Right lobe of liver (tissue), 6 donors: ENCODE data around the gene RBP3. TPM values are rescaled to one million over a fixed set of nuclear protein-coding genes. Genes with fewer than 3 reads are reported as not detected.

Source experiments
- ATAC-seq, 4 donors: fragments of 200-7000 bp; cut with Tn5 transposase; one replicate each; pipeline ENCODE4 v1.9.1; 2020; ENCODE audit warnings: mild to moderate bottlenecking in 4 of 4, moderate library complexity in 4 of 4
- DNase-seq, 3 donors: peaks; one replicate each; pipeline ENCODE4 v3.0.0-alpha.2; 2020
- H3K27ac ChIP-seq, 3 donors: fragments of 200-600 bp; one replicate each; pipeline ENCODE4 v1.8.0; 2022
- H3K27me3 ChIP-seq, 2 donors: fragments of 200-600 bp; one replicate each; pipeline ENCODE4 v1.8.0; 2022
- H3K36me3 ChIP-seq, 4 donors: fragments of 200-600 bp; sonication (generic) in 1 of 4; one replicate each; pipeline versions ENCODE4 v1.5.1 to v1.8.0; 2017 to 2022; ENCODE audit warnings: control low read depth in 1 of 4
- H3K4me1 ChIP-seq, 4 donors: fragments of 200-600 bp; sonication (generic) in 1 of 4; one replicate each; pipeline versions ENCODE4 v1.5.1 to v1.8.0; 2017 to 2022; ENCODE audit warnings: control low read depth in 1 of 4
- H3K4me3 ChIP-seq, 3 donors: fragments of 200-600 bp; one replicate each; pipeline ENCODE4 v1.8.0; 2022
- H3K9me3 ChIP-seq, 4 donors: fragments of 200-600 bp; sonication (generic) in 1 of 4; one replicate each; pipeline versions ENCODE4 v1.5.1 to v1.8.0; 2017 to 2022; ENCODE audit warnings: control low read depth in 1 of 4
- POLR2A ChIP-seq: fragments of 450-650 bp; IDR thresholded peaks from one replicate; pipeline ENCODE4 v1.6.1; 2017; ENCODE audit warnings: antibody characterized with exemption, mild to moderate bottlenecking
- WGBS: methylation state at CpG from one replicate; pipeline ENCODE4 v1.1.6; 2018; ENCODE audit warnings: low coverage, low lambda C conversion rate; ENCODE audit not compliant: insufficient coverage; ENCODE audit errors: missing lambda C conversion rate; 5-methylcytosine and 5-hydroxymethylcytosine counted together
- intact Hi-C, 2 donors: fragments of 100-400 bp; cut with DNase I; formaldehyde crosslinking; loops; one replicate each; pipeline versions ENCODE4 v1.11.2 to v1.14.1; 2022
- total RNA-seq, 6 experiments: library from RNA; depleted of rRNA in 2 of 6; stranded (reverse); fragments of >200 nt in 2 of 6; fragmentation: NEBNext Ultra II Directional in 3 of 6; extraction: Animal tissue kit (Norgen Biotek cat#: 25700) in 3 of 6; gene quantifications; one replicate each; pipeline versions ENCODE4 v1.1.0 to v1.2.4, GENCODE V29; 2016 to 2023
- TF ChIP-seq, protein P1 (sequence below), 4 donors: fragments of 200-600 bp in 3 of 4; fragments of 450-650 bp in 1 of 4; IDR thresholded peaks; one replicate each; pipeline versions ENCODE4 v1.5.1 to v1.8.0; 2016 to 2022; ENCODE audit warnings: antibody characterized with exemption in 4 of 4, mild to moderate bottlenecking in 2 of 4
- donor health status: DM: no; HTN: yes; CAD: no.
- donor health status: DM: no; HTN: no; CAD: no.
- donor health status: DM: no; HTN: no; CAD: no.
- donor health status: DM: no; HTN: yes; CAD: no.
- donor health status: DM: no; HTN: yes; CAD: no.

The RBP3 gene
- total RNA-seq, 6 experiments from 2014 or later, result not detected

DNA sequence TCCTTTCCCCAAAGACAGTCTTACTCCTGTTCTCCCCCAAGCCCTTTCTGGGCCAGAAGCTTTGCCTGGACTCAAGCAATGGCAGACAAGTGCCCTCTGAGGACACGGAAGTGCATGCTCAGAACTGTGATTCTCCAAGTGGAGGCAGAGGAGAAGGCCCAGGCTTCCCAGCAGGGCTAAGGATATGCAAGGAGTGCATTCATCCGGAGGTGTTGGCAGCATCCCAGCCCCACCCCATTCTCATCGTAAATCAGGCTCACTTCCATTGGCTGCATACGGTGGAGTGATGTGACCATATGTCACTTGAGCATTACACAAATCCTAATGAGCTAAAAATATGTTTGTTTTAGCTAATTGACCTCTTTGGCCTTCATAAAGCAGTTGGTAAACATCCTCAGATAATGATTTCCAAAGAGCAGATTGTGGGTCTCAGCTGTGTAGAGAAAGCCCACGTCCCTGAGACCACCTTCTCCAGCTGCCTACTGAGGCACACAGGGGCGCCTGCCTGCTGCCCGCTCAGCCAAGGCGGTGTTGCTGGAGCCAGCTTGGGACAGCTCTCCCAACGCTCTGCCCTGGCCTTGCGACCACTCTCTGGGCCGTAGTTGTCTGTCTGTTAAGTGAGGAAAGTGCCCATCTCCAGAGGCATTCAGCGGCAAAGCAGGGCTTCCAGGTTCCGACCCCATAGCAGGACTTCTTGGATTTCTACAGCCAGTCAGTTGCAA, 1.4 kb upstream of the RBP3 start:
- 39% methylated on average over 5 of the region's 13 CpGs for WGBS
- Histone ChIP-seq H3K4me1 (no peaks in the 10 kb centered on the region), H3K36me3 (no peaks in the 10 kb centered on the region), H3K4me3 (no peak overlapping the region), H3K9me3 (no peaks in the 10 kb centered on the region), H3K27me3 (no peaks in the 10 kb centered on the region), H3K27ac (no peak overlapping the region)
- intact Hi-C loops, result no loop called here
- TF ChIP-seq, protein P1, sequence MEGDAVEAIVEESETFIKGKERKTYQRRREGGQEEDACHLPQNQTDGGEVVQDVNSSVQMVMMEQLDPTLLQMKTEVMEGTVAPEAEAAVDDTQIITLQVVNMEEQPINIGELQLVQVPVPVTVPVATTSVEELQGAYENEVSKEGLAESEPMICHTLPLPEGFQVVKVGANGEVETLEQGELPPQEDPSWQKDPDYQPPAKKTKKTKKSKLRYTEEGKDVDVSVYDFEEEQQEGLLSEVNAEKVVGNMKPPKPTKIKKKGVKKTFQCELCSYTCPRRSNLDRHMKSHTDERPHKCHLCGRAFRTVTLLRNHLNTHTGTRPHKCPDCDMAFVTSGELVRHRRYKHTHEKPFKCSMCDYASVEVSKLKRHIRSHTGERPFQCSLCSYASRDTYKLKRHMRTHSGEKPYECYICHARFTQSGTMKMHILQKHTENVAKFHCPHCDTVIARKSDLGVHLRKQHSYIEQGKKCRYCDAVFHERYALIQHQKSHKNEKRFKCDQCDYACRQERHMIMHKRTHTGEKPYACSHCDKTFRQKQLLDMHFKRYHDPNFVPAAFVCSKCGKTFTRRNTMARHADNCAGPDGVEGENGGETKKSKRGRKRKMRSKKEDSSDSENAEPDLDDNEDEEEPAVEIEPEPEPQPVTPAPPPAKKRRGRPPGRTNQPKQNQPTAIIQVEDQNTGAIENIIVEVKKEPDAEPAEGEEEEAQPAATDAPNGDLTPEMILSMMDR (IDR thresholded peaks at IDR 0.05), result no peak
- no peak for TF ChIP-seq POLR2A
- DNase-seq (peak in 1 of 3 donors; percentile 26), ATAC-seq (no peak)

DNA sequence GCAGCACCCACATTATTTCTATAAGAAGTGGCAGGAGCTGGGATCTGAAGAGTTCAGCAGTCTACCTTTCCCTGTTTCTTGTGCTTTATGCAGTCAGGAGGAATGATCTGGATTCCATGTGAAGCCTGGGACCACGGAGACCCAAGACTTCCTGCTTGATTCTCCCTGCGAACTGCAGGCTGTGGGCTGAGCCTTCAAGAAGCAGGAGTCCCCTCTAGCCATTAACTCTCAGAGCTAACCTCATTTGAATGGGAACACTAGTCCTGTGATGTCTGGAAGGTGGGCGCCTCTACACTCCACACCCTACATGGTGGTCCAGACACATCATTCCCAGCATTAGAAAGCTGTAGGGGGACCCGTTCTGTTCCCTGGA, 874 bp upstream of the RBP3 start:
- 70% methylated on average over 4 of the region's 4 CpGs for WGBS
- H3K9me3 ChIP-seq, result no peaks in the 10 kb centered on the region
- intact Hi-C loops, result no loop called here
- H3K4me3 ChIP-seq, result no peak overlapping the region
- H3K27me3 ChIP-seq, result no peaks in the 10 kb centered on the region
- H3K27ac ChIP-seq, result no peak overlapping the region
- no peaks in the 10 kb centered on the region for H3K36me3 ChIP-seq
- DNase-seq, result no peak
- no peak for ATAC-seq
- H3K4me1 ChIP-seq, result no peaks in the 10 kb centered on the region
- TF ChIP-seq, protein P1 (IDR thresholded peaks at IDR 0.05), result no peak
- no peak for TF ChIP-seq POLR2A

DNA sequence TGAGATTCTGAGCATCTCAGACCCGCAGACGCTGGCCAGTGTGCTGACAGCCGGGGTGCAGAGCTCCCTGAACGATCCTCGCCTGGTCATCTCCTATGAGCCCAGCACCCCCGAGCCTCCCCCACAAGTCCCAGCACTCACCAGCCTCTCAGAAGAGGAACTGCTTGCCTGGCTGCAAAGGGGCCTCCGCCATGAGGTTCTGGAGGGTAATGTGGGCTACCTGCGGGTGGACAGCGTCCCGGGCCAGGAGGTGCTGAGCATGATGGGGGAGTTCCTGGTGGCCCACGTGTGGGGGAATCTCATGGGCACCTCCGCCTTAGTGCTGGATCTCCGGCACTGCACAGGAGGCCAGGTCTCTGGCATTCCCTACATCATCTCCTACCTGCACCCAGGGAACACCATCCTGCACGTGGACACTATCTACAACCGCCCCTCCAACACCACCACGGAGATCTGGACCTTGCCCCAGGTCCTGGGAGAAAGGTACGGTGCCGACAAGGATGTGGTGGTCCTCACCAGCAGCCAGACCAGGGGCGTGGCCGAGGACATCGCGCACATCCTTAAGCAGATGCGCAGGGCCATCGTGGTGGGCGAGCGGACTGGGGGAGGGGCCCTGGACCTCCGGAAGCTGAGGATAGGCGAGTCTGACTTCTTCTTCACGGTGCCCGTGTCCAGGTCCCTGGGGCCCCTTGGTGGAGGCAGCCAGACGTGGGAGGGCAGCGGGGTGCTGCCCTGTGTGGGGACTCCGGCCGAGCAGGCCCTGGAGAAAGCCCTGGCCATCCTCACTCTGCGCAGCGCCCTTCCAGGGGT, 703 bp downstream of the RBP3 start:
- Histone ChIP-seq H3K4me3 (no peak overlapping the region), H3K9me3 (no peaks in the 10 kb centered on the region), H3K4me1 (no peaks in the 10 kb centered on the region), H3K36me3 (no peaks in the 10 kb centered on the region), H3K27me3 (no peaks in the 10 kb centered on the region), H3K27ac (no peak overlapping the region)
- intact Hi-C loops, result no loop called here
- TF ChIP-seq, protein P1 (IDR thresholded peaks at IDR 0.05), result no peak
- no peak for TF ChIP-seq POLR2A
- DNase-seq, result no peak
- no peak for ATAC-seq
- no CpG with 5 or more reads among the region's 36 CpGs for WGBS

DNA sequence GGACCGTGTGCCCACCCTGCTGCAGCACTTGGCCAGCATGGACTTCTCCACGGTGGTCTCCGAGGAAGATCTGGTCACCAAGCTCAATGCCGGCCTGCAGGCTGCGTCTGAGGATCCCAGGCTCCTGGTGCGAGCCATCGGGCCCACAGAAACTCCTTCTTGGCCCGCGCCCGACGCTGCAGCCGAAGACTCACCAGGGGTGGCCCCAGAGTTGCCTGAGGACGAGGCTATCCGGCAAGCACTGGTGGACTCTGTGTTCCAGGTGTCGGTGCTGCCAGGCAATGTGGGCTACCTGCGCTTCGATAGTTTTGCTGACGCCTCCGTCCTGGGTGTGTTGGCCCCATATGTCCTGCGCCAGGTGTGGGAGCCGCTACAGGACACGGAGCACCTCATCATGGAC, 1.4 kb downstream of the RBP3 start:
- no peaks in the 10 kb centered on the region for H3K9me3 ChIP-seq
- no CpG with 5 or more reads among the region's 22 CpGs for WGBS
- no peak overlapping the region for H3K4me3 ChIP-seq
- intact Hi-C loops, result no loop called here
- H3K4me1 ChIP-seq, result no peaks in the 10 kb centered on the region
- H3K27ac ChIP-seq, result no peak overlapping the region
- no peaks in the 10 kb centered on the region for H3K27me3 ChIP-seq
- TF ChIP-seq POLR2A, result no peak
- TF ChIP-seq, protein P1 (IDR thresholded peaks at IDR 0.05), result no peak
- DNase-seq, result no peak
- H3K36me3 ChIP-seq, result no peaks in the 10 kb centered on the region
- ATAC-seq, result no peak
